ENCODE measurements around the gene CDK11B. TPM values are rescaled to one million over a fixed set of nuclear protein-coding genes. Genes with fewer than 3 reads are reported as not detected.
A peak's percentile ranks its signal among the peaks of the same experiment; 100 is the strongest.

The CDK11B gene
- total RNA-seq, 1 donor: 5.8 TPM

DNA sequence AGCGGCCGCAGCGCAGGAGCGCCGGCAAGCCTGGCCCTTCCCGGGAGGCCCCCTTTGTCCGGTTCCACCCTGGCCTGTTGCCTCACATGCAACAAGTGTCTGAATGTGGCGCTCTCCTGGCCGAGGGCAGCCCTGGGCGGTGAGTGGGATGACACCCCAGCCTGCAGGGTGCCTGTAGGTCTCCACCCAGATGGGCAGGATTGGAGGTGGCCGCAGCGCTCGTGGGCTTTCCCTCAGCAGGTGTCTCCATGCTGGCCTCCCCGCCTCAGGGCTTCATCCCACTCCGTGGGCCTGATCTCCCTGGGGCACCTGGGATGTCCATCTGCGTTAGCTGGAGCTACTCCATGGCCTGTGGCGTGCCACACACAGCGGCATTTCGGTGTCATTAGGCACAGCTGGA, 42.0 kb downstream of the CDK11B start:
- H4K20me1 ChIP-seq (ENCODE audit: insufficient read depth, low read length): peaks cover 42% of the 10 kb centered on the region

GRCh38 chr1:1616045-1616790, 42.6 kb downstream of the CDK11B start:
- Histone ChIP-seq H3K4me2 (ENCODE audit: insufficient read depth, low read length) (peak overlapping the region; percentile 94), H4K20me1 (ENCODE audit: insufficient read depth, low read length) (peaks cover 42% of the 10 kb centered on the region), H3K36me3 (ENCODE audit: insufficient read depth, low read length) (peaks cover 4% of the 10 kb centered on the region), H3K79me2 (ENCODE audit: insufficient read depth, low read length) (peaks cover 41% of the 10 kb centered on the region), H2AFZ (ENCODE audit: low read length) (peak overlapping the region; percentile 56), H3K4me3 (ENCODE audit: insufficient read depth, low read length) (peak overlapping the region; percentile 97), H3K9me3 (ENCODE audit: low read depth, low read length) (no peaks in the 10 kb centered on the region), H3K27ac (ENCODE audit: low read depth, low read length) (peak overlapping the region; percentile 96), H3K4me1 (ENCODE audit: insufficient read depth, low read length) (peaks cover 23% of the 10 kb centered on the region), H3K27me3 (ENCODE audit: insufficient read depth, low read length) (no peaks in the 10 kb centered on the region)
- TF ChIP-seq, protein P1, sequence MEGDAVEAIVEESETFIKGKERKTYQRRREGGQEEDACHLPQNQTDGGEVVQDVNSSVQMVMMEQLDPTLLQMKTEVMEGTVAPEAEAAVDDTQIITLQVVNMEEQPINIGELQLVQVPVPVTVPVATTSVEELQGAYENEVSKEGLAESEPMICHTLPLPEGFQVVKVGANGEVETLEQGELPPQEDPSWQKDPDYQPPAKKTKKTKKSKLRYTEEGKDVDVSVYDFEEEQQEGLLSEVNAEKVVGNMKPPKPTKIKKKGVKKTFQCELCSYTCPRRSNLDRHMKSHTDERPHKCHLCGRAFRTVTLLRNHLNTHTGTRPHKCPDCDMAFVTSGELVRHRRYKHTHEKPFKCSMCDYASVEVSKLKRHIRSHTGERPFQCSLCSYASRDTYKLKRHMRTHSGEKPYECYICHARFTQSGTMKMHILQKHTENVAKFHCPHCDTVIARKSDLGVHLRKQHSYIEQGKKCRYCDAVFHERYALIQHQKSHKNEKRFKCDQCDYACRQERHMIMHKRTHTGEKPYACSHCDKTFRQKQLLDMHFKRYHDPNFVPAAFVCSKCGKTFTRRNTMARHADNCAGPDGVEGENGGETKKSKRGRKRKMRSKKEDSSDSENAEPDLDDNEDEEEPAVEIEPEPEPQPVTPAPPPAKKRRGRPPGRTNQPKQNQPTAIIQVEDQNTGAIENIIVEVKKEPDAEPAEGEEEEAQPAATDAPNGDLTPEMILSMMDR (IDR thresholded peaks at IDR 0.05; ENCODE audit: extremely low read depth, low read depth, low read length): no peak
- peak; percentile 99 for DNase-seq (ENCODE audit: insufficient read length, low spot score, missing footprints)

More for the DNA sequence above, 42.0 kb downstream of the CDK11B start:
- Histone ChIP-seq H3K36me3 (ENCODE audit: insufficient read depth, low read length) (peaks cover 4% of the 10 kb centered on the region), H3K4me1 (ENCODE audit: insufficient read depth, low read length) (peaks cover 23% of the 10 kb centered on the region), H3K27ac (ENCODE audit: low read depth, low read length) (peak overlapping the region; percentile 96), H3K4me2 (ENCODE audit: insufficient read depth, low read length) (peak overlapping the region; percentile 94), H3K79me2 (ENCODE audit: insufficient read depth, low read length) (peaks cover 41% of the 10 kb centered on the region), H2AFZ (ENCODE audit: low read length) (no peak overlapping the region), H3K9me3 (ENCODE audit: low read depth, low read length) (no peaks in the 10 kb centered on the region), H3K4me3 (ENCODE audit: insufficient read depth, low read length) (peak overlapping the region; percentile 97), H3K27me3 (ENCODE audit: insufficient read depth, low read length) (no peaks in the 10 kb centered on the region)
- DNase-seq (ENCODE audit: insufficient read length, low spot score, missing footprints): peak; percentile 91
- TF ChIP-seq, protein P1 (IDR thresholded peaks at IDR 0.05; ENCODE audit: extremely low read depth, low read depth, low read length): no peak

GRCh38 chr1:1615256-1616044, 43.4 kb downstream of the CDK11B start, which contains the start of gene MIB2:
Gene MIB2 (plus strand): TSS chr1:1615500. CDS start chr1:1623453, 7,953 bp downstream.
- TF ChIP-seq, protein P1 (IDR thresholded peaks at IDR 0.05; ENCODE audit: extremely low read depth, low read depth, low read length): no peak
- Histone ChIP-seq H3K4me2 (ENCODE audit: insufficient read depth, low read length) (peak within 1 kb of the TSS; percentile 94), H3K4me3 (ENCODE audit: insufficient read depth, low read length) (peak within 1 kb of the TSS; percentile 97), H3K36me3 (ENCODE audit: insufficient read depth, low read length) (peaks cover 4% of the 10 kb centered on the region), H3K79me2 (ENCODE audit: insufficient read depth, low read length) (peaks cover 41% of the 10 kb centered on the region), H3K27ac (ENCODE audit: low read depth, low read length) (peak within 1 kb of the TSS; percentile 96), H3K9me3 (ENCODE audit: low read depth, low read length) (no peaks in the 10 kb centered on the region), H4K20me1 (ENCODE audit: insufficient read depth, low read length) (peaks cover 39% of the 10 kb centered on the region), H3K4me1 (ENCODE audit: insufficient read depth, low read length) (peaks cover 23% of the 10 kb centered on the region), H2AFZ (ENCODE audit: low read length) (peak within 1 kb of the TSS; percentile 81), H3K27me3 (ENCODE audit: insufficient read depth, low read length) (no peaks in the 10 kb centered on the region)
- DNase-seq (ENCODE audit: insufficient read length, low spot score, missing footprints): peak; percentile 100

- peaks cover 36% of the 10 kb centered on the region for H4K20me1 ChIP-seq (ENCODE audit: insufficient read depth, low read length)
- no peaks in the 10 kb centered on the region for H3K27me3 ChIP-seq (ENCODE audit: insufficient read depth, low read length)
- TF ChIP-seq, protein P1 (IDR thresholded peaks at IDR 0.05; ENCODE audit: extremely low read depth, low read depth, low read length): no peak
- peak overlapping the region; percentile 97 for H3K4me3 ChIP-seq (ENCODE audit: insufficient read depth, low read length)
- H2AFZ ChIP-seq (ENCODE audit: low read length): peak overlapping the region; percentile 81
- peak overlapping the region; percentile 91 for H3K4me2 ChIP-seq (ENCODE audit: insufficient read depth, low read length)
- H3K36me3 ChIP-seq (ENCODE audit: insufficient read depth, low read length): peaks cover 4% of the 10 kb centered on the region
- peaks cover 39% of the 10 kb centered on the region for H3K79me2 ChIP-seq (ENCODE audit: insufficient read depth, low read length)
- no peaks in the 10 kb centered on the region for H3K9me3 ChIP-seq (ENCODE audit: low read depth, low read length)
- peak overlapping the region; percentile 96 for H3K27ac ChIP-seq (ENCODE audit: low read depth, low read length)
- H3K4me1 ChIP-seq (ENCODE audit: insufficient read depth, low read length): peaks cover 23% of the 10 kb centered on the region
- no peak for DNase-seq (ENCODE audit: insufficient read length, low spot score, missing footprints)
These were observed 43.9 kb downstream of the CDK11B start for GRCh38 chr1:1614954-1615255.

Data from osteoblast (primary cell).